ENCODE measurements around the gene GLDN.

The GLDN gene

GRCh38 chr15:51313074-51313393 lies 28.4 kb upstream of the GLDN start:
- Histone ChIP-seq H3K27me3 (ENCODE audit: insufficient read depth, low read length) (no peaks in the 10 kb centered on the region), H3K9me3 (ENCODE audit: insufficient read depth, low read depth, low read length) (no peaks in the 10 kb centered on the region), H3K4me3 (ENCODE audit: low read length) (no peak overlapping the region), H3K9ac (ENCODE audit: low read depth, low read length) (no peak overlapping the region), H3K4me1 (ENCODE audit: insufficient read depth, low read length) (peaks cover 4% of the 10 kb centered on the region; the same call in 1 of the 2 replicates), H3K36me3 (ENCODE audit: insufficient read depth, low read length) (no peaks in the 10 kb centered on the region), H3K27ac (ENCODE audit: low read depth, low read length) (no peak overlapping the region)

DNA sequence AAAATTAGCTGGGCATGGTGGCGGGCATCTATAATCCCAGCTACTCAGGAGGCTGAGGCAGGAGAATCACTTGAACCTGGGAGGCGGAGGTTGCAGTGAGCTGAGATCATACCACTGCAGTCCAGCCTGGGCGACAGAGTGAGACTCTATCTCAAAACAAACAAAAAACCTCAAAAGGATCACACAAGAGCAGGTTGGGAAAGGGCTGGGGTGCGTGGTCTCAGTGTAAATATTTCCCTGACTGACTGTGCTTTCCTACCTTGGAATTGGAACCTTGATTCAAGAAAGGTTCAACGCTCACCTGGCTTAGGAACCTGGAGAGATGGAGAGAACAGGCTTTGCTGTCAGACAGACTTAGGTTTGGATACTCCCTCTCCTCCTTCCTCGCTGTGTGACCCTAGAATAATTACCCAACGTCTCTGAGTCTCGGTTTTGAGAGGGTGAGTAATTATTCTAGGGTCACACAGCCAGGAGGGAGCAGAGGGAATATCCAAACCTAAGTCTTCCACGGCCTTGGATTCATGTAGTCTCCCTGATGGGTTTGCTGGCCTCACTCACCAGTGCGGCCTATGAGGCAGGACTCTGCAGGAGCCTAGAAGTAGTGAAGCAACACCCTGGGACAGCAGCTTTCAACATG lies 27.7 kb upstream of the GLDN start:
- H3K4me3 ChIP-seq (ENCODE audit: low read length), result no peak overlapping the region
- H3K27me3 ChIP-seq (ENCODE audit: insufficient read depth, low read length), result no peaks in the 10 kb centered on the region
- no peaks in the 10 kb centered on the region for H3K36me3 ChIP-seq (ENCODE audit: insufficient read depth, low read length)
- H3K9me3 ChIP-seq (ENCODE audit: insufficient read depth, low read depth, low read length), result no peaks in the 10 kb centered on the region
- H3K9ac ChIP-seq (ENCODE audit: low read depth, low read length), result no peak overlapping the region
- 94% methylated on average over 10 of the region's 10 CpGs for WGBS
- H3K4me1 ChIP-seq (ENCODE audit: insufficient read depth, low read length), result peaks cover 4% of the 10 kb centered on the region; the same call in 1 of the 2 replicates
- H3K27ac ChIP-seq (ENCODE audit: low read depth, low read length), result no peak overlapping the region

DNA sequence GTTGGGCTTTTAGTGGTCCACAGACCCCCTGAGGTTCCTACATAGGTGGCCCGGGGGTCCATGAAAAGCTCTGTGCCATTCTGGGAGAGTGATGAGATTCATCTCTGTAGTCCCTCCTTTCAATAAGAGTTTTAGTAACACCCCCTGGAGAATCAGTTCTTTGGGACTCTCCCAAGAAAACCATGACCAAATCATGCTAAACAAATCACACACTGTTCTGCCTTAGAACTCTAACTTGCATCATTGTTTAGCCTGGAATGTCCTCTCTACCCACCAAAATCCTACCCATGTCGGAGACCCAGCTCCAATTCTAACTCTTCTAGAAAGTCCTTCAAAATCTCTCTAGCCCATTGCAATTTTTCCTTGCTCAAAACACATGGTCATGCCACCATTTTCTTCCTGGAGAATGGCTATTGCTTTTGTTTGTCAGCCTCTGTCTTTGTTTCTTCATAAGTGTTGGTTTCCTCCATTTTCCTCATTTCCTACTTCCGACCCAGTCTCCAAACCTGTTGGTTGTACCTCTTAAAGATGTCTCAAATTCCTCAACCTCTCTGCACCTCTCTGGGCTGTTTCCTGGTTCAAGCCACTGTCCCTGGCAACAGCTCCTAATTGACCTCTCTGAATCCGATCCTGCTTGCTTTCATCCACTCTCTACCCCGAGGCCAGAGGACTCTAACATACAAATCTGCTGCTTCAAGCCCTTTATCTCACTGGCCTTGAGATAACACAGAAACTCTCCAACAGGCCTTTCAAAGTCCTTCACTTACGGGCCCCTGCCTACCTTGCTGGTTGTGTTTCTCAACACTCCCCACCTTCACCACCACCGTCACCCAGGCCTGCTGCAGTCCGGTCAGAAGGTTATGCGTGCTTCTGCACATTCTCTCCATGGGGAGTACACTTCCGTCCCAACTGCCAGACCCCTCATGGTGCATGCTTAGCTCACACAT lies 26.8 kb upstream of the GLDN start:
- no peak overlapping the region for H3K9ac ChIP-seq (ENCODE audit: low read depth, low read length)
- H3K27me3 ChIP-seq (ENCODE audit: insufficient read depth, low read length), result no peaks in the 10 kb centered on the region
- 83% methylated on average over 10 of the region's 10 CpGs for WGBS
- no peaks in the 10 kb centered on the region for H3K36me3 ChIP-seq (ENCODE audit: insufficient read depth, low read length)
- H3K27ac ChIP-seq (ENCODE audit: low read depth, low read length), result no peak overlapping the region
- H3K4me1 ChIP-seq (ENCODE audit: insufficient read depth, low read length), result peaks cover 4% of the 10 kb centered on the region; the same call in 1 of the 2 replicates
- no peak overlapping the region for H3K4me3 ChIP-seq (ENCODE audit: low read length)
- no peaks in the 10 kb centered on the region for H3K9me3 ChIP-seq (ENCODE audit: insufficient read depth, low read depth, low read length)

DNA sequence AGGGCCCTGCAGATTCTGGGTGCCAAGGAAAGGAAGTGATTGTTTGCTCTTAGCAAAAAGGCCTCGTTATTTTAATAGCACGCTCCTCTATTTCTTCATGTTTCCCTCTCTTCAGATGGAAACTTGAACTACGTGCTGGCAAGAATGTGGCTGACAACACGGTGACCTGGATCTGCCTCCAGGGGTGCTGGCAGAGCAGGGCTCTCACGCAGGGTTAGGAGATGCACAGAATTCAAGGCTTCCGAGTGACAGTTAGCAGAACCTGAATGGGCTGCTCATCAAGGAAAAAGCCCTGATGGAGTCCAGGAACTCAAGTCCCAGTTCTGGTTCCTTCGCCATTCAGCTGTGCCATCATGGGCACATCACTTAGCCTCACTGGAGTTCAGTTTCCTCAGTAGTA lies 25.7 kb upstream of the GLDN start:
- no peak overlapping the region for H3K4me3 ChIP-seq (ENCODE audit: low read length)
- peaks cover 4% of the 10 kb centered on the region; the same call in 1 of the 2 replicates for H3K4me1 ChIP-seq (ENCODE audit: insufficient read depth, low read length)
- no peak overlapping the region for H3K27ac ChIP-seq (ENCODE audit: low read depth, low read length)
- no peaks in the 10 kb centered on the region for H3K36me3 ChIP-seq (ENCODE audit: insufficient read depth, low read length)
- H3K9me3 ChIP-seq (ENCODE audit: insufficient read depth, low read depth, low read length), result no peaks in the 10 kb centered on the region
- H3K9ac ChIP-seq (ENCODE audit: low read depth, low read length), result no peak overlapping the region
- H3K27me3 ChIP-seq (ENCODE audit: insufficient read depth, low read length), result no peaks in the 10 kb centered on the region
- 88% methylated on average over 7 of the region's 7 CpGs for WGBS

GRCh38 chr15:51316636-51317035 lies 24.8 kb upstream of the GLDN start:
- H3K9ac ChIP-seq (ENCODE audit: low read depth, low read length), result no peak overlapping the region
- WGBS, result 100% methylated on average over 1 of the region's 1 CpG

DNA sequence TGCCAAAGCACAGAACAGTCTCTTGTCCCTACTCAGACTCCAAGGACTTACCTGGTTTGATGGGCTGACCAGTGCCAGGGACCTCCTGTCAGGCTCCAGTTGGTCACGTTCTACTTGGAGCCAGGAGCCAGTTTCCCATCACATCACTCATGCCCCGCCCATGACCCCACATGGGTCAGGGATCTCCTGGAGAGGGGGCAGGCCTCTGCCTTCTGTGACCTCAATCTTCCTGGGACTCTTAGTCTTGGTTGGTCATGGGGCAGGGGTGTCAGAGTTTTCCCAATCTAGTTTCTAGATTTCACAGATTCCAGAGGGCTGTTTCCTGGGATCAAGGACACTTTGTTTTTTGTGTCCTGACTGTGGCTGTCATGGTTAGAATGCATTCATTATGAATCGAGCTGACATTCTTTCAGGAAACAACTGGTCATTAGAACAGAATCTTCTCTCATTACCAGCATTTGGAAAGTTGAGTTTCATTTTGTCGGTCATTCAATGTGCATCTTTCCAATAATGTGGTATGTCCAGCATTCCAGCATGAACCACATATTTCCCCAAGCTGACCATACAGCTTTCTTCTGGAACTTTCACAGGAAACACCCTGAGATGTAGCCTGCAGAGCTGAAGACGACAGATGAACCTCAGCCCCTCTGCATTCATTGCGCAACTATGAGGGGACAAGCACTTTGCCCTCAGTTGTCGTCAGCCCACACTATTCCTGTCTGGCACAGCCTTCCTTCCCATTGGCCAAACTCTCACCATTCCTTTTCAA lies 22.9 kb upstream of the GLDN start:
- H3K4me1 ChIP-seq (ENCODE audit: insufficient read depth, low read length), result no peaks in the 10 kb centered on the region
- no peaks in the 10 kb centered on the region for H3K36me3 ChIP-seq (ENCODE audit: insufficient read depth, low read length)
- 87% methylated on average over 7 of the region's 7 CpGs for WGBS
- no peaks in the 10 kb centered on the region for H3K9me3 ChIP-seq (ENCODE audit: insufficient read depth, low read depth, low read length)
- H3K27ac ChIP-seq (ENCODE audit: low read depth, low read length), result no peak overlapping the region
- no peak overlapping the region for H3K9ac ChIP-seq (ENCODE audit: low read depth, low read length)
- no peak overlapping the region for H3K4me3 ChIP-seq (ENCODE audit: low read length)
- no peaks in the 10 kb centered on the region for H3K27me3 ChIP-seq (ENCODE audit: insufficient read depth, low read length)

More at GRCh38 chr15:51316636-51317035, 24.8 kb upstream of the GLDN start:
- H3K4me1 ChIP-seq (ENCODE audit: insufficient read depth, low read length), result peaks cover 4% of the 10 kb centered on the region; the same call in 1 of the 2 replicates
- H3K9me3 ChIP-seq (ENCODE audit: insufficient read depth, low read depth, low read length), result no peaks in the 10 kb centered on the region
- H3K36me3 ChIP-seq (ENCODE audit: insufficient read depth, low read length), result no peaks in the 10 kb centered on the region
- H3K27ac ChIP-seq (ENCODE audit: low read depth, low read length), result no peak overlapping the region
- H3K27me3 ChIP-seq (ENCODE audit: insufficient read depth, low read length), result no peaks in the 10 kb centered on the region
- H3K4me3 ChIP-seq (ENCODE audit: low read length), result no peak overlapping the region

- Histone ChIP-seq H3K9me3 (ENCODE audit: insufficient read depth, low read depth, low read length) (no peaks in the 10 kb centered on the region), H3K9ac (ENCODE audit: low read depth, low read length) (no peak overlapping the region), H3K4me1 (ENCODE audit: insufficient read depth, low read length) (no peaks in the 10 kb centered on the region), H3K27ac (ENCODE audit: low read depth, low read length) (no peak overlapping the region), H3K4me3 (ENCODE audit: low read length) (no peak overlapping the region), H3K36me3 (ENCODE audit: insufficient read depth, low read length) (no peaks in the 10 kb centered on the region), H3K27me3 (ENCODE audit: insufficient read depth, low read length) (no peaks in the 10 kb centered on the region)
- WGBS, result 88% methylated on average over 2 of the region's 2 CpGs
Observed at GRCh38 chr15:51319539-51319938, 21.9 kb upstream of the GLDN start.

GRCh38 chr15:51320843-51321242 lies 20.6 kb upstream of the GLDN start:
- H3K36me3 ChIP-seq (ENCODE audit: insufficient read depth, low read length), result no peaks in the 10 kb centered on the region
- WGBS, result 96% methylated on average over 2 of the region's 2 CpGs
- no peak overlapping the region for H3K4me3 ChIP-seq (ENCODE audit: low read length)
- H3K4me1 ChIP-seq (ENCODE audit: insufficient read depth, low read length), result no peaks in the 10 kb centered on the region
- no peak overlapping the region for H3K27ac ChIP-seq (ENCODE audit: low read depth, low read length)
- H3K9ac ChIP-seq (ENCODE audit: low read depth, low read length), result no peak overlapping the region
- H3K27me3 ChIP-seq (ENCODE audit: insufficient read depth, low read length), result no peaks in the 10 kb centered on the region
- H3K9me3 ChIP-seq (ENCODE audit: insufficient read depth, low read depth, low read length), result no peaks in the 10 kb centered on the region

DNA sequence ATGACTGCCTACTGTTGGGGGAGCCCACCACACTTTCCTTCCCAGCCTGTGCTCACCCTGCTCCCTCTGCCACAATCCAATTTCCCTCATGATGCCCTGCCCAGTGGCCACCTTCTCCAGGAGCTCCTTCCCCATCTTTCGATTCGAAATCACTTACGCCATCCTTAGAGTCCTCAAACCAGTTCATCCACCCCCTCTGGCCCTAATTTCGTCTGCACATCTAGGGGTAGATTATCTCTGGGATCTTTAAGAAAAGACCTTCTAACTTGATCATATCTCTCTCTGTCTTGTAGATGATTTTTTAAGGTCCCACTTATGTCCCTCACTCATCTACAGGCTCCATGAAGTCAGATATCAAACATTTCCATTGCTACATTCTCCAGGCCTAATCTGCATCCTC lies 20.1 kb upstream of the GLDN start:
- Histone ChIP-seq H3K4me3 (ENCODE audit: low read length) (no peak overlapping the region), H3K27ac (ENCODE audit: low read depth, low read length) (no peak overlapping the region), H3K9me3 (ENCODE audit: insufficient read depth, low read depth, low read length) (no peaks in the 10 kb centered on the region), H3K27me3 (ENCODE audit: insufficient read depth, low read length) (no peaks in the 10 kb centered on the region), H3K36me3 (ENCODE audit: insufficient read depth, low read length) (no peaks in the 10 kb centered on the region), H3K4me1 (ENCODE audit: insufficient read depth, low read length) (no peaks in the 10 kb centered on the region), H3K9ac (ENCODE audit: low read depth, low read length) (no peak overlapping the region)
- WGBS, result 82% methylated on average over 4 of the region's 4 CpGs

GRCh38 chr15:51322621-51323296 lies 18.7 kb upstream of the GLDN start:
- no peaks in the 10 kb centered on the region for H3K27me3 ChIP-seq (ENCODE audit: insufficient read depth, low read length)
- WGBS, result 94% methylated on average over 1 of the region's 1 CpG
- no peak overlapping the region for H3K4me3 ChIP-seq (ENCODE audit: low read length)
- H3K4me1 ChIP-seq (ENCODE audit: insufficient read depth, low read length), result no peaks in the 10 kb centered on the region
- no peaks in the 10 kb centered on the region for H3K36me3 ChIP-seq (ENCODE audit: insufficient read depth, low read length)
- H3K9me3 ChIP-seq (ENCODE audit: insufficient read depth, low read depth, low read length), result no peaks in the 10 kb centered on the region
- no peak overlapping the region for H3K9ac ChIP-seq (ENCODE audit: low read depth, low read length)
- no peak overlapping the region for H3K27ac ChIP-seq (ENCODE audit: low read depth, low read length)

Measured in HUES64 (cell line).